NOMO-1 treated with dmso at 0.1 percent for 144 hours (cell line): ENCODE measurements around the gene SMYD2.

Source experiments
- DNase-seq: peaks from one replicate; lab custom pipeline; 2025; ENCODE audit not compliant: unreplicated experiment; lab: John Stamatoyannopoulos, UW

Gene SMYD2

GRCh38 chr1:214303141-214303930 lies 22.4 kb downstream of the SMYD2 start:
- DNase-seq: no peak

- DNase-seq: no peak
These were observed 24.3 kb downstream of the SMYD2 start for GRCh38 chr1:214305164-214305751.

GRCh38 chr1:214306269-214306668 lies 25.3 kb downstream of the SMYD2 start:
- no peak for DNase-seq

- DNase-seq: peak; percentile 8
These were observed 29.1 kb downstream of the SMYD2 start for GRCh38 chr1:214310010-214310409.

GRCh38 chr1:214310777-214311690 lies 30.1 kb downstream of the SMYD2 start:
- no peak for DNase-seq

GRCh38 chr1:214312530-214313051 lies 31.6 kb downstream of the SMYD2 start:
- DNase-seq: no peak

GRCh38 chr1:214314178-214314843 lies 33.4 kb downstream of the SMYD2 start:
- DNase-seq: no peak

GRCh38 chr1:214316593-214316992 lies 35.6 kb downstream of the SMYD2 start:
- no peak for DNase-seq

GRCh38 chr1:214317300-214317699 lies 36.3 kb downstream of the SMYD2 start:
- no peak for DNase-seq

- no peak for DNase-seq
These were observed 36.8 kb downstream of the SMYD2 start for GRCh38 chr1:214317734-214318133.

GRCh38 chr1:214318356-214318755 lies 37.4 kb downstream of the SMYD2 start:
- DNase-seq: no peak

- DNase-seq: no peak
These were observed 38.2 kb downstream of the SMYD2 start for GRCh38 chr1:214318956-214319736.

GRCh38 chr1:214319938-214320337 lies 39.0 kb downstream of the SMYD2 start:
- DNase-seq: no peak

GRCh38 chr1:214321705-214322453 lies 40.9 kb downstream of the SMYD2 start:
- DNase-seq: no peak

GRCh38 chr1:214324896-214325800 lies 44.2 kb downstream of the SMYD2 start:
- no peak for DNase-seq

- DNase-seq: no peak
These were observed 45.4 kb downstream of the SMYD2 start for GRCh38 chr1:214326406-214326805.

GRCh38 chr1:214327514-214327913 lies 46.6 kb downstream of the SMYD2 start:
- DNase-seq: no peak

GRCh38 chr1:214328770-214329469 lies 48.0 kb downstream of the SMYD2 start:
- peak; percentile 43 for DNase-seq
